Esophagus muscularis mucosa (tissue), 4 donors: Measurements from ENCODE around the gene PACSIN2. TPM values are rescaled to one million over a fixed set of nuclear protein-coding genes. Genes with fewer than 3 reads are reported as not detected.
"Not testable (repeated sequence)": the region's sequence is repeated elsewhere in the genome, so short reads cannot be mapped to it uniquely, and the experiment has no call there.

ENCODE experiments used
- DNase-seq: peaks from one replicate; pipeline ENCODE4 v3.0.0-alpha.2; 2017; ENCODE audit errors: extremely low spot score
- H3K27ac ChIP-seq, 4 donors: fragments of 200-600 bp; sonication (generic); replicated peaks in 1 of 4; 1 replicate in 3 of 4; 2 replicates in 1 of 4; pipeline ENCODE4 v1.5.1; 2016 to 2019; ENCODE audit warnings: mild to moderate bottlenecking in 1 of 4
- H3K27me3 ChIP-seq, 4 donors: fragments of 200-600 bp; sonication (generic); one replicate each; pipeline versions ENCODE4 v1.5.1 to v1.6.0; 2016 to 2019
- H3K36me3 ChIP-seq, 4 donors: fragments of 200-600 bp; sonication (generic); one replicate each; pipeline ENCODE4 v1.5.1; 2016 to 2019
- H3K4me1 ChIP-seq, 4 donors: fragments of 200-600 bp; sonication (generic); one replicate each; pipeline ENCODE4 v1.5.1; 2016 to 2019
- H3K4me3 ChIP-seq, 4 donors: fragments of 200-600 bp; sonication (generic); 1 replicate in 2 of 4; 2 replicates in 2 of 4; pipeline ENCODE4 v1.5.1; 2016 to 2019; ENCODE audit warnings: mild to moderate bottlenecking in 4 of 4, moderate library complexity in 1 of 4
- H3K9me3 ChIP-seq, 4 donors: fragments of 200-600 bp; sonication (generic); 1 replicate in 3 of 4; 2 replicates in 1 of 4; pipeline ENCODE4 v1.5.1; 2016 to 2019
- CTCF ChIP-seq, 3 experiments: fragments of 200-600 bp in 2 of 3; fragments of 450-650 bp in 1 of 3; sonication (generic) in 2 of 3; IDR thresholded peaks; one replicate each; pipeline ENCODE4 v1.5.1; 2017 to 2019; ENCODE audit warnings: antibody characterized with exemption in 3 of 3, mild to moderate bottlenecking in 2 of 3, moderate library complexity in 1 of 3
- EP300 ChIP-seq: sonication (generic); formaldehyde crosslinking; IDR thresholded peaks from one replicate; pipeline ENCODE4 v1.6.1; 2017; ENCODE audit warnings: antibody characterized with exemption
- POLR2A ChIP-seq: fragments of 450-650 bp; IDR thresholded peaks from one replicate; pipeline ENCODE4 v1.6.1; 2017; ENCODE audit warnings: antibody characterized with exemption, moderate library complexity, mild to moderate bottlenecking, low read depth
- POLR2AphosphoS5 ChIP-seq, 2 donors: sonication (generic); formaldehyde crosslinking; IDR thresholded peaks; one replicate each; pipeline ENCODE4 v1.6.1; 2017; ENCODE audit warnings: antibody characterized with exemption in 2 of 2
- WGBS: methylation state at CpG from one replicate; pipeline ENCODE4 v1.1.5; 2018; 5-methylcytosine and 5-hydroxymethylcytosine counted together
- intact Hi-C: fragments of 100-400 bp; cut with DNase I; formaldehyde crosslinking; loops from one replicate; pipeline ENCODE4 v1.15.1; 2023
- total RNA-seq, 4 donors: library from RNA; depleted of rRNA; stranded (reverse); fragments of >200 nt; gene quantifications; one replicate each; pipeline versions ENCODE4 v1.1.0 to v1.2.1, GENCODE V29; 2016

PACSIN2 gene
- total RNA-seq, 4 donors from 2014 or later = 91.1 to 147 (median 116) TPM

GRCh38 chr22:42955848-42956247 is 59.1 kb downstream of the PACSIN2 start:
- Histone ChIP-seq H3K27me3 (no peaks in the 10 kb centered on the region), H3K27ac (peak overlapping the region in 1 of 4 donors; percentile 83), H3K36me3 (no peaks in the 10 kb centered on the region), H3K4me1 (peaks cover 51 to 88% (median 85%) of the 10 kb centered on the region in 4 donors), H3K4me3 (no peak overlapping the region), H3K9me3 (no peaks in the 10 kb centered on the region)
- DNase-seq = no peak
- 80% methylated on average over 1 of the region's 1 CpG for WGBS
- intact Hi-C loops = no loop called here
- TF ChIP-seq POLR2AphosphoS5 (IDR thresholded peaks at IDR 0.05) (no peak), CTCF (IDR thresholded peaks at IDR 0.05) (no peak), EP300 (no peak), POLR2A (no peak)

GRCh38 chr22:42955087-42955635 is 59.8 kb downstream of the PACSIN2 start:
- DNase-seq = no peak
- intact Hi-C loops = no loop called here
- 96% methylated on average over 8 of the region's 8 CpGs for WGBS
- Histone ChIP-seq H3K9me3 (no peaks in the 10 kb centered on the region), H3K27me3 (no peaks in the 10 kb centered on the region), H3K27ac (no peak overlapping the region), H3K4me3 (no peak overlapping the region), H3K36me3 (no peaks in the 10 kb centered on the region), H3K4me1 (peaks cover 47 to 88% (median 85%) of the 10 kb centered on the region in 4 donors)
- TF ChIP-seq EP300 (no peak), POLR2AphosphoS5 (IDR thresholded peaks at IDR 0.05) (no peak), CTCF (IDR thresholded peaks at IDR 0.05) (no peak), POLR2A (no peak)

- H3K27ac ChIP-seq = peak overlapping the region; percentile 7 to 95 (median 20)
These were observed 61.2 kb downstream of the PACSIN2 start for GRCh38 chr22:42953751-42954150.

GRCh38 chr22:42951093-42951710 is 63.7 kb downstream of the PACSIN2 start:
- Histone ChIP-seq H3K36me3 (no peaks in the 10 kb centered on the region), H3K27ac (peak overlapping the region; percentile 65 to 95 (median 83)), H3K4me3 (no peak overlapping the region), H3K9me3 (no peaks in the 10 kb centered on the region), H3K4me1 (peaks cover 50 to 88% (median 87%) of the 10 kb centered on the region in 4 donors), H3K27me3 (no peaks in the 10 kb centered on the region)
- WGBS = 64% methylated on average over 13 of the region's 13 CpGs
- no peak for DNase-seq
- intact Hi-C loops = no loop called here
- TF ChIP-seq EP300 (no peak), CTCF (IDR thresholded peaks at IDR 0.05) (no peak), POLR2AphosphoS5 (IDR thresholded peaks at IDR 0.05) (no peak), POLR2A (no peak)

More at GRCh38 chr22:42953751-42954150, 61.2 kb downstream of the PACSIN2 start:
- intact Hi-C loops, DNase-seq, H3K36me3 ChIP-seq, H3K27me3 ChIP-seq, H3K4me3 ChIP-seq, H3K9me3 ChIP-seq: not testable (repeated sequence)
- 82% methylated on average over 6 of the region's 6 CpGs for WGBS
- peaks cover 36 to 88% (median 85%) of the 10 kb centered on the region in 4 donors for H3K4me1 ChIP-seq

GRCh38 chr22:42950281-42950680 is 64.7 kb downstream of the PACSIN2 start:
- no peak for DNase-seq
- no peaks in the 10 kb centered on the region for H3K36me3 ChIP-seq
- H3K4me1 ChIP-seq = peaks cover 59 to 97% (median 94%) of the 10 kb centered on the region in 4 donors
- WGBS = 59% methylated on average over 5 of the region's 5 CpGs
- no peaks in the 10 kb centered on the region for H3K9me3 ChIP-seq
- H3K27me3 ChIP-seq = no peaks in the 10 kb centered on the region
- peak overlapping the region; percentile 65 to 95 (median 83) for H3K27ac ChIP-seq
- intact Hi-C loops = no loop called here
- TF ChIP-seq POLR2AphosphoS5 (IDR thresholded peaks at IDR 0.05) = no peak
- no peak for TF ChIP-seq POLR2A
- TF ChIP-seq EP300 = no peak
- no peak for TF ChIP-seq CTCF (IDR thresholded peaks at IDR 0.05)
- no peak overlapping the region for H3K4me3 ChIP-seq
